ENCODE data around the gene ANGPTL7.

DNA sequence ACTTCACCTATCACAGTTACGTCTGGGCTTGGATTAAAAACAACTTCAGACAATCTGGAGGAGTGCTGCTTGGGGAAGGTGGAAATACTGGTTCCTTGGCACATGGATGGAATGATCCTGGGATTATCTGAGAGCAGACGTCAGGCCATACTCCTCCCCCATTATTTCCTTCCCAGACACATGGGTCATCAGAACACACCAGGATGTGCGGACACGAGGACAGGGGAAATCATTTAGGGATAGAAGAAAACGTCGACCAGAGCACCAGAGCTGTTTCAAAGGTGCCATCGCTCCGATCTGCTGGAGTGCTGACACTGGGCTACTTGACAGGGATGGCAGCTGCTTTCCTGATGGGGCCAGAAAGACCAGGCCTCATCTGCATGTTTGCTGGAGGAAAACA lies 31.8 kb upstream of the ANGPTL7 start:
- TF ChIP-seq POLR2A (IDR thresholded peaks at IDR 0.05; ENCODE audit: low read length) (no peak), GATA1 (IDR thresholded peaks at IDR 0.05; ENCODE audit: low read depth, low read length) (no peak)
